Stomach (tissue), 19 donors: ENCODE measurements around the gene FAM50A. TPM values are rescaled to one million over a fixed set of nuclear protein-coding genes. Genes with fewer than 3 reads are reported as not detected.
A peak's percentile ranks its signal among the peaks of the same experiment; 100 is the strongest.
"Not testable (repeated sequence)": the region's sequence is repeated elsewhere in the genome, so short reads cannot be mapped to it uniquely, and the experiment has no call there.

ENCODE experiments used
- DNase-seq, 2 donors: peaks; one replicate each; pipeline versions ENCODE4 v3.0.0 to v3.0.0-alpha.2; 2013 to 2019
- H3K27ac ChIP-seq, 5 donors: fragments of 200-600 bp in 4 of 5; sonication (generic) in 4 of 5; one replicate each; pipeline ENCODE4 v1.5.1; 2013 to 2019; ENCODE audit warnings: mild to moderate bottlenecking in 1 of 5, moderate library complexity in 1 of 5
- H3K27me3 ChIP-seq, 3 donors: fragments of 200-600 bp; sonication (generic); one replicate each; pipeline ENCODE4 v1.5.1; 2017 to 2019; ENCODE audit warnings: mixed run types in 1 of 3
- H3K36me3 ChIP-seq, 4 donors: fragments of 200-600 bp; sonication (generic); 1 replicate in 3 of 4; 2 replicates in 1 of 4; pipeline ENCODE4 v1.5.1; 2016 to 2019
- H3K4me1 ChIP-seq, 4 donors: fragments of 200-600 bp; sonication (generic); one replicate each; pipeline ENCODE4 v1.5.1; 2016 to 2019
- H3K4me3 ChIP-seq, 4 donors: fragments of 200-600 bp; sonication (generic) in 3 of 4; one replicate each; pipeline ENCODE4 v1.5.1; 2016 to 2019; ENCODE audit warnings: mild to moderate bottlenecking in 1 of 4
- H3K9me3 ChIP-seq, 4 donors: fragments of 200-600 bp; sonication (generic); one replicate each; pipeline ENCODE4 v1.5.1; 2016 to 2019
- EP300 ChIP-seq: sonication (generic); formaldehyde crosslinking; IDR thresholded peaks from one replicate; pipeline ENCODE4 v1.6.1; 2017; ENCODE audit warnings: antibody characterized with exemption
- POLR2A ChIP-seq, 4 donors: fragments of 450-650 bp; IDR thresholded peaks; one replicate each; pipeline ENCODE4 v1.6.1; 2016; ENCODE audit warnings: antibody characterized with exemption in 4 of 4, control low read depth in 2 of 4, mild to moderate bottlenecking in 1 of 4, moderate library complexity in 1 of 4
- POLR2AphosphoS5 ChIP-seq, 3 donors: sonication (generic); formaldehyde crosslinking; IDR thresholded peaks; one replicate each; pipeline ENCODE4 v1.6.1; 2016; ENCODE audit warnings: antibody characterized with exemption in 3 of 3
- WGBS, 5 donors: extraction: QIAGEN DNeasy Blood & Tissue Kit in 3 of 5; methylation state at CpG; one replicate each; pipeline versions ENCODE4 v1.1.5 to v1.1.7; 2013 to 2018; 5-methylcytosine and 5-hydroxymethylcytosine counted together
- intact Hi-C: fragments of 100-400 bp; cut with DNase I; formaldehyde crosslinking; loops from one replicate; pipeline ENCODE4 v1.15.1; 2023; ENCODE audit warnings: low total_unique reads
- long read RNA-seq, 10 donors: transcript quantifications; one replicate each; lab custom pipeline, GENCODE V29; 2026
- polyA plus RNA-seq, 3 donors: library from polyadenylated mRNA; stranded (reverse); fragments of 200-250 nt; gene quantifications; one replicate each; pipeline ENCODE4 v1.2.3, GENCODE V29; 2013
- total RNA-seq, 5 donors: library from RNA; depleted of rRNA; stranded (reverse); fragments of >200 nt; gene quantifications; one replicate each; pipeline versions ENCODE4 v1.1.0 to v1.2.3, GENCODE V29; 2014 to 2016
- TF ChIP-seq, protein P1 (sequence below), 7 experiments: fragments of 450-650 bp in 4 of 7; fragments of 200-600 bp in 3 of 7; sonication (generic) in 3 of 7; IDR thresholded peaks; one replicate each; pipeline ENCODE4 v1.5.1; 2016 to 2019; ENCODE audit warnings: antibody characterized with exemption in 7 of 7, control low read depth in 2 of 7, mild to moderate bottlenecking in 1 of 7
- donor health status: healthy with polysubstance abuse.
- donor health status: Bipolar disorder and iron deficiency.
- donor health status: healthy.

The FAM50A gene, protein sequence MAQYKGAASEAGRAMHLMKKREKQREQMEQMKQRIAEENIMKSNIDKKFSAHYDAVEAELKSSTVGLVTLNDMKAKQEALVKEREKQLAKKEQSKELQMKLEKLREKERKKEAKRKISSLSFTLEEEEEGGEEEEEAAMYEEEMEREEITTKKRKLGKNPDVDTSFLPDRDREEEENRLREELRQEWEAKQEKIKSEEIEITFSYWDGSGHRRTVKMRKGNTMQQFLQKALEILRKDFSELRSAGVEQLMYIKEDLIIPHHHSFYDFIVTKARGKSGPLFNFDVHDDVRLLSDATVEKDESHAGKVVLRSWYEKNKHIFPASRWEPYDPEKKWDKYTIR
- total RNA-seq (10 to 100 TPM; 16.7 to 79.4 (median 55.4) TPM), polyA plus RNA-seq (100 to 1,000 TPM in 2 of 3 donors, 10 to 100 TPM in 1; 82.2 to 162 (median 157) TPM)
- long read RNA-seq, donor 1, partial matches to known transcripts: 19 of 22 reads
- long read RNA-seq, donor 1, other reads (novel, unspliced or antisense): 0 of 22 reads
- long read RNA-seq, donor 2, transcript FAM50A-202 (13 exons, 1,352 nt): major isoform, 6 of 25 reads
- long read RNA-seq, donor 2, transcript FAM50A-203 (12 exons, 1,470 nt): minor isoform, 5 of 25 reads
- long read RNA-seq, donor 2, partial matches to known transcripts: 14 of 25 reads
- long read RNA-seq, donor 2, other reads (novel, unspliced or antisense): 0 of 25 reads
- long read RNA-seq, donor 3, partial matches to known transcripts: 12 of 16 reads
- long read RNA-seq, donor 3, other reads (novel, unspliced or antisense): 0 of 16 reads
- long read RNA-seq, donor 4: 0 reads
- long read RNA-seq, donor 5, transcript FAM50A-202 (13 exons, 1,352 nt): major isoform, 9 of 15 reads
- long read RNA-seq, donor 5, partial matches to known transcripts: 5 of 15 reads
- long read RNA-seq, donor 5, other reads (novel, unspliced or antisense): 0 of 15 reads
- long read RNA-seq, donor 6, transcript FAM50A-203 (12 exons, 1,470 nt): minor isoform, 5 of 60 reads
- long read RNA-seq, donor 6, transcript FAM50A-202 (13 exons, 1,352 nt): major isoform, 14 of 60 reads
- long read RNA-seq, donor 6, partial matches to known transcripts: 41 of 60 reads
- long read RNA-seq, donor 6, other reads (novel, unspliced or antisense): 0 of 60 reads
- long read RNA-seq, donor 7, transcript FAM50A-202 (13 exons, 1,352 nt): major isoform, 7 of 29 reads
- long read RNA-seq, donor 7, partial matches to known transcripts: 22 of 29 reads
- long read RNA-seq, donor 7, other reads (novel, unspliced or antisense): 0 of 29 reads
- long read RNA-seq, donor 8, transcript FAM50A-202 (13 exons, 1,352 nt): major isoform, 9 of 29 reads
- long read RNA-seq, donor 8, partial matches to known transcripts: 18 of 29 reads
- long read RNA-seq, donor 8, other reads (novel, unspliced or antisense): 0 of 29 reads
- long read RNA-seq, donor 9, transcript FAM50A-202 (13 exons, 1,352 nt): major isoform, 6 of 18 reads
- long read RNA-seq, donor 9, partial matches to known transcripts: 12 of 18 reads
- long read RNA-seq, donor 9, other reads (novel, unspliced or antisense): 0 of 18 reads
- long read RNA-seq, donor 10, transcript FAM50A-202 (13 exons, 1,352 nt): major isoform, 5 of 5 reads
- long read RNA-seq, donor 10, partial matches to known transcripts: 0 of 5 reads
- long read RNA-seq, donor 10, other reads (novel, unspliced or antisense): 0 of 5 reads

- Histone ChIP-seq H3K27ac (peak within 1 kb of the TSS; percentile 80 to 91 (median 89)), H3K4me1 (peaks cover 9 to 37% (median 19%) of the 10 kb centered on the region in 4 donors), H3K36me3 (peaks cover 9 to 71% (median 57%) of the 10 kb centered on the region in 4 donors), H3K9me3 (no peaks in the 10 kb centered on the region), H3K4me3 (peak within 1 kb of the TSS; percentile 55 to 66 (median 59)), H3K27me3 (no peaks in the 10 kb centered on the region)
- DNase-seq: peak; percentile 82 to 92
- intact Hi-C loops: no loop called here
- TF ChIP-seq EP300: no peak
- no peak for TF ChIP-seq POLR2AphosphoS5 (IDR thresholded peaks at IDR 0.05)
- TF ChIP-seq POLR2A (IDR thresholded peaks at IDR 0.05): no peak
- TF ChIP-seq, protein P1, sequence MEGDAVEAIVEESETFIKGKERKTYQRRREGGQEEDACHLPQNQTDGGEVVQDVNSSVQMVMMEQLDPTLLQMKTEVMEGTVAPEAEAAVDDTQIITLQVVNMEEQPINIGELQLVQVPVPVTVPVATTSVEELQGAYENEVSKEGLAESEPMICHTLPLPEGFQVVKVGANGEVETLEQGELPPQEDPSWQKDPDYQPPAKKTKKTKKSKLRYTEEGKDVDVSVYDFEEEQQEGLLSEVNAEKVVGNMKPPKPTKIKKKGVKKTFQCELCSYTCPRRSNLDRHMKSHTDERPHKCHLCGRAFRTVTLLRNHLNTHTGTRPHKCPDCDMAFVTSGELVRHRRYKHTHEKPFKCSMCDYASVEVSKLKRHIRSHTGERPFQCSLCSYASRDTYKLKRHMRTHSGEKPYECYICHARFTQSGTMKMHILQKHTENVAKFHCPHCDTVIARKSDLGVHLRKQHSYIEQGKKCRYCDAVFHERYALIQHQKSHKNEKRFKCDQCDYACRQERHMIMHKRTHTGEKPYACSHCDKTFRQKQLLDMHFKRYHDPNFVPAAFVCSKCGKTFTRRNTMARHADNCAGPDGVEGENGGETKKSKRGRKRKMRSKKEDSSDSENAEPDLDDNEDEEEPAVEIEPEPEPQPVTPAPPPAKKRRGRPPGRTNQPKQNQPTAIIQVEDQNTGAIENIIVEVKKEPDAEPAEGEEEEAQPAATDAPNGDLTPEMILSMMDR (IDR thresholded peaks at IDR 0.05): no peak
- WGBS, 5 donors: 1 to 37% (median 18%) methylated on average over 16 to 52 of the region's 94 CpGs; no CpG with 5 or more reads in 1 of the 5 donors
Observed at GRCh38 chrX:154443992-154444754, at the start of gene FAM50A. Gene FAM50A, plus strand, starts transcription at chrX:154444141. Its CDS starts 95 bp downstream, at chrX:154444236.

DNA sequence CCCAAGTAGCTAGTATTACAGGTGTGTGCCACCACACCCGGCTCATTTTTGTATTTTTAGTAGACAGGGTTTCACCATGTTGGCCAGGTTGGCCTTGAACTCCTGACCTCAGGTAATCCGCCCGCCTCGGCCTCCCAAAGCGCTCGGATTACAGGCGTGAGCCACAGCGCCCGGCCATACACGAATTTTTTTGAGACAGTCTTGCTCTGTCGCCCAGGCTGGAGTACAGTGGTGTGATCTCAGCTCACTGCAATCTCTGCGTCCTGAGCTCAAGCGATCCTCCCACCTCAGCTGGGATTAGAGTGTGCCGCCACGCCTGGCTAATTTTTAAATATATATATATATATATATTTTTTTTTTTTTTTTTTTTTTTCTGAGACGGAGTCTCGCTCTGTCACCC, 47.6 kb upstream of the FAM50A start:
- H3K27ac ChIP-seq: peak overlapping the region in 4 of 5 donors; percentile 95 to 99 (median 98)
- intact Hi-C loops, H3K4me3 ChIP-seq, H3K27me3 ChIP-seq, DNase-seq: not testable (repeated sequence)
- peaks cover 0 to 11% (median 0%) of the 10 kb centered on the region in 4 donors for H3K9me3 ChIP-seq
- peaks cover 17 to 24% (median 23%) of the 10 kb centered on the region in 4 donors for H3K36me3 ChIP-seq
- WGBS, 5 donors: 65 to 91% (median 82%) methylated on average over 15 to 17 of the region's 17 CpGs
- H3K4me1 ChIP-seq: peaks cover 9 to 24% (median 20%) of the 10 kb centered on the region in 4 donors

GRCh38 chrX:154396973-154397887, 46.7 kb upstream of the FAM50A start:
- no peaks in the 10 kb centered on the region for H3K27me3 ChIP-seq
- H3K36me3 ChIP-seq: peaks cover 17 to 24% (median 23%) of the 10 kb centered on the region in 4 donors
- H3K4me1 ChIP-seq: peaks cover 9 to 31% (median 25%) of the 10 kb centered on the region in 4 donors
- no peak for TF ChIP-seq EP300
- no peak for TF ChIP-seq POLR2A (IDR thresholded peaks at IDR 0.05)
- TF ChIP-seq, protein P1 (IDR thresholded peaks at IDR 0.05): no peak
- TF ChIP-seq POLR2AphosphoS5 (IDR thresholded peaks at IDR 0.05): peak in 2 of 3 donors; percentile 16 to 44
- H3K4me3 ChIP-seq: peak overlapping the region; percentile 61 to 75 (median 69)
- H3K27ac ChIP-seq: peak overlapping the region; percentile 95 to 99 (median 98)
- H3K9me3 ChIP-seq: peaks cover 0 to 11% (median 0%) of the 10 kb centered on the region in 4 donors
- 2 to 61% (median 20%) methylated on average over 13 to 53 of the region's 53 CpGs for WGBS, 5 donors
- peak; percentile 73 to 90 for DNase-seq
- intact Hi-C loops: no loop called here
